IMR-90 (cell line): ENCODE data around the gene MFSD6. TPM values are rescaled to one million over a fixed set of nuclear protein-coding genes. Genes with fewer than 3 reads are reported as not detected.

ENCODE experiments used
- ATAC-seq: fragments of 200-7000 bp; cut with Tn5 transposase; 2 replicates; pipeline ENCODE4 v1.9.1; 2020; ENCODE audit warnings: low read depth, mild to moderate bottlenecking, moderate library complexity
- BruUV-seq: library from RNA; stranded (reverse); fragments of 400-500 nt; replicated peaks from 2 replicates; lab custom pipeline; 2021; lab: Mats Ljungman, UMichigan
- CTCF ChIA-PET: fragments of 300-600 bp; formaldehyde crosslinking; extraction: SDS; loops from one replicate; lab custom pipeline; 2021; ENCODE audit warnings: antibody characterized with exemption; lab: Yijun Ruan, JAX
- POLR2A ChIA-PET: fragments of 300-600 bp; sonication (Branson Sonifier 250); formaldehyde crosslinking; loops from one replicate; lab custom pipeline; 2022; ENCODE audit warnings: antibody characterized with exemption; ENCODE audit not compliant: unreplicated experiment; lab: Charles Lee
- DNase-seq: peaks from one replicate; pipeline ENCODE4 v3.0.0; 2013
- H2AFZ ChIP-seq: replicated peaks from 2 replicates; pipeline ENCODE3; 2013; ENCODE audit warnings: low read length, mild to moderate bottlenecking; ENCODE audit not compliant: poor library complexity
- H2AK5ac ChIP-seq: 2 replicates; pipeline ENCODE4 v1.6.1; 2013; ENCODE audit warnings: low read depth, low read length, inconsistent platforms
- H2AK9ac ChIP-seq: replicated peaks from 2 replicates; pipeline ENCODE3; 2013; ENCODE audit warnings: mild to moderate bottlenecking, low read depth, low read length, moderate library complexity; ENCODE audit not compliant: poor library complexity
- H2BK120ac ChIP-seq: 2 replicates; pipeline ENCODE4 v1.6.1; 2013; ENCODE audit warnings: low read depth, low read length, inconsistent platforms
- H2BK15ac ChIP-seq: 3 replicates; pipeline ENCODE4 v1.6.1; 2013; ENCODE audit warnings: low read depth, low read length, inconsistent platforms
- H2BK20ac ChIP-seq: 2 replicates; pipeline ENCODE4 v1.6.1; 2013; ENCODE audit warnings: low read depth, mild to moderate bottlenecking, inconsistent platforms, low read length, moderate library complexity
- H2BK5ac ChIP-seq: 2 replicates; pipeline ENCODE4 v1.6.1; 2013; ENCODE audit warnings: mild to moderate bottlenecking, low read depth, low read length, inconsistent platforms; ENCODE audit not compliant: poor library complexity, severe bottlenecking
- H3K14ac ChIP-seq: replicated peaks from 2 replicates; pipeline ENCODE4 v1.6.1; 2013; ENCODE audit warnings: low read depth, low read length, inconsistent platforms
- H3K18ac ChIP-seq: 2 replicates; pipeline ENCODE4 v1.6.1; 2013; ENCODE audit warnings: low read depth, low read length, control low read depth
- H3K23ac ChIP-seq: 2 replicates; pipeline ENCODE4 v1.6.1; 2013; ENCODE audit warnings: low read depth, low read length, inconsistent platforms
- H3K27ac ChIP-seq: 2 replicates; pipeline ENCODE4 v1.5.1; 2013; ENCODE audit warnings: mild to moderate bottlenecking, control low read depth, low read length; ENCODE audit not compliant: insufficient read depth
- H3K27me3 ChIP-seq: 2 replicates; pipeline ENCODE4 v1.6.1; 2013; ENCODE audit warnings: low read length; ENCODE audit not compliant: control insufficient read depth, insufficient read depth
- H3K36me3 ChIP-seq: 2 replicates; pipeline ENCODE4 v1.6.1; 2013; ENCODE audit warnings: low read length, mixed read lengths; ENCODE audit not compliant: control insufficient read depth, insufficient read depth
- H3K4ac ChIP-seq: 2 replicates; pipeline ENCODE4 v1.6.1; 2013; ENCODE audit warnings: low read depth, low read length, inconsistent platforms
- H3K4me1 ChIP-seq: 2 replicates; pipeline ENCODE4 v1.6.1; 2013; ENCODE audit warnings: low read length, mixed read lengths; ENCODE audit not compliant: control insufficient read depth, insufficient read depth
- H3K4me2 ChIP-seq: 2 replicates; pipeline ENCODE4 v1.6.1; 2013; ENCODE audit warnings: low read depth, mild to moderate bottlenecking, control low read depth, low read length, moderate library complexity
- H3K4me3 ChIP-seq: 2 replicates; pipeline ENCODE4 v1.5.1; 2013; ENCODE audit warnings: low read depth, mild to moderate bottlenecking, control low read depth, low read length, moderate library complexity; ENCODE audit not compliant: insufficient read depth
- H3K56ac ChIP-seq: 2 replicates; pipeline ENCODE4 v1.6.1; 2013; ENCODE audit warnings: low read length, inconsistent platforms; ENCODE audit not compliant: insufficient read depth; ENCODE audit errors: extremely low read depth
- H3K79me1 ChIP-seq, 2 experiments: 2 replicates each; pipeline ENCODE4 v1.6.1; 2013; ENCODE audit warnings: low read length in 2 of 2, inconsistent platforms in 1 of 2, low read depth in 1 of 2
- H3K9ac ChIP-seq: 2 replicates; pipeline ENCODE4 v1.6.1; 2013; ENCODE audit warnings: low read depth, low read length, control low read depth
- H3K9me1 ChIP-seq: 2 replicates; pipeline ENCODE4 v1.6.1; 2013; ENCODE audit warnings: low read length, inconsistent platforms; ENCODE audit not compliant: insufficient read depth
- H3K9me3 ChIP-seq: 2 replicates; pipeline ENCODE4 v1.6.1; 2013; ENCODE audit warnings: low read length; ENCODE audit not compliant: control insufficient read depth, insufficient read depth
- H4K20me1 ChIP-seq: 2 replicates; pipeline ENCODE4 v1.6.1; 2013; ENCODE audit warnings: low read length, inconsistent platforms; ENCODE audit not compliant: insufficient read depth
- H4K5ac ChIP-seq: 2 replicates; pipeline ENCODE4 v1.6.1; 2013; ENCODE audit warnings: mild to moderate bottlenecking, low read depth, low read length, control low read depth
- H4K8ac ChIP-seq, 2 experiments: 2 replicates each; pipeline ENCODE4 v1.6.1; 2013; ENCODE audit warnings: low read depth in 2 of 2, low read length in 2 of 2, control low read depth in 1 of 2, inconsistent platforms in 1 of 2
- H4K91ac ChIP-seq: 2 replicates; pipeline ENCODE4 v1.6.1; 2013; ENCODE audit warnings: low read depth, low read length, inconsistent platforms; ENCODE audit not compliant: insufficient read depth
- BHLHE40 ChIP-seq: fragments of 150-350 bp; IDR thresholded peaks from 2 replicates; pipeline ENCODE4 v1.6.1; 2016; ENCODE audit warnings: mild to moderate bottlenecking, low read depth, low read length
- CEBPB ChIP-seq: IDR thresholded peaks from 2 replicates; pipeline ENCODE4 v1.6.1; 2012; ENCODE audit warnings: low read depth, low read length, improper control_type of control experiment
- CHD1 ChIP-seq: IDR thresholded peaks from 2 replicates; pipeline ENCODE4 v1.6.1; 2012; ENCODE audit warnings: low read depth, low read length, improper control_type of control experiment
- MAFK ChIP-seq: IDR thresholded peaks from 2 replicates; pipeline ENCODE4 v1.6.1; 2012; ENCODE audit warnings: low read depth, low read length, improper control_type of control experiment
- MAZ ChIP-seq: IDR thresholded peaks from 2 replicates; pipeline ENCODE4 v1.6.1; 2012; ENCODE audit warnings: low read depth, mild to moderate bottlenecking, low read length, improper control_type of control experiment, moderate library complexity, borderline replicate concordance
- MXI1 ChIP-seq: IDR thresholded peaks from 2 replicates; pipeline ENCODE4 v1.6.1; 2012; ENCODE audit warnings: low read depth, mild to moderate bottlenecking, low read length, moderate library complexity, borderline replicate concordance
- NFE2L2 ChIP-seq: fragments of 150-350 bp; IDR thresholded peaks from 2 replicates; pipeline ENCODE4 v1.6.1; 2016; ENCODE audit warnings: low read depth, mild to moderate bottlenecking, low read length
- POLR2A ChIP-seq: IDR thresholded peaks from 2 replicates; pipeline ENCODE4 v1.6.1; 2012; ENCODE audit warnings: mild to moderate bottlenecking, low read depth, low read length
- RAD21 ChIP-seq: IDR thresholded peaks from 2 replicates; pipeline ENCODE4 v1.6.1; 2012; ENCODE audit warnings: low read length, improper control_type of control experiment
- SMC3 ChIP-seq: fragments of 150-350 bp; IDR thresholded peaks from 2 replicates; pipeline ENCODE4 v1.6.1; 2016; ENCODE audit warnings: low read depth, mild to moderate bottlenecking, antibody characterized with exemption, low read length, moderate library complexity
- WGBS, 2 experiments: methylation state at CpG; one replicate each; pipeline versions ENCODE4 v1.1.5 to v1.1.7; 2013; ENCODE audit warnings: missing lambda C conversion rate in 2 of 2; ENCODE audit not compliant: insufficient read length in 1 of 2; ENCODE audit errors: extremely low coverage in 2 of 2; 5-methylcytosine and 5-hydroxymethylcytosine counted together
- dilution Hi-C: fragments of 300-500 bp; cut with HindIII; formaldehyde crosslinking; loops from one replicate; pipeline ENCODE4 v1.14.3; 2018; ENCODE audit warnings: low sequenced_read_pairs; ENCODE audit not compliant: unreplicated experiment
- in situ Hi-C: fragments of 300-500 bp; cut with MboI; formaldehyde crosslinking; loops from 3 replicates; pipeline ENCODE4 v1.14.3; 2019; ENCODE audit warnings: low sequenced_read_pairs, inconsistent platforms, mixed read lengths
- intact Hi-C: fragments of 100-400 bp; cut with micrococcal nuclease; formaldehyde crosslinking; loops from 2 replicates; pipeline ENCODE4 v1.10.0; 2022
- polyA plus RNA-seq, 3 experiments: library from polyadenylated mRNA; depleted of rRNA; stranded (reverse); fragments of >200 nt; gene quantifications; 2 replicates each; pipeline ENCODE4 v1.2.3, GENCODE V29; 2012; ENCODE audit warnings: low replicate concordance in 1 of 3
- total RNA-seq: library from RNA; depleted of rRNA; stranded (reverse); fragments of >200 nt; gene quantifications from 2 replicates; pipeline ENCODE4 v1.2.3, GENCODE V29; 2012
- TF ChIP-seq, protein P1 (sequence below): conservative IDR thresholded peaks from 2 replicates; pipeline ENCODE4 v1.5.1; 2012; ENCODE audit warnings: mild to moderate bottlenecking, low read depth, low read length, improper control_type of control experiment
- TF ChIP-seq, protein P2 (sequence below): fragments of 150-350 bp; IDR thresholded peaks from 2 replicates; pipeline ENCODE4 v1.6.1; 2016; ENCODE audit warnings: low read depth, mild to moderate bottlenecking, low read length, moderate library complexity, borderline replicate concordance
- TF ChIP-seq, protein P3 (sequence below): fragments of 150-350 bp; IDR thresholded peaks from 2 replicates; pipeline ENCODE4 v1.6.1; 2017; ENCODE audit warnings: mild to moderate bottlenecking, antibody characterized with exemption, low read length, low read depth

Gene MFSD6
- total and polyA plus RNA-seq, 2 of the 4 experiments (the other 2 are of a cell fraction): 4.2 to 7.7 TPM

DNA sequence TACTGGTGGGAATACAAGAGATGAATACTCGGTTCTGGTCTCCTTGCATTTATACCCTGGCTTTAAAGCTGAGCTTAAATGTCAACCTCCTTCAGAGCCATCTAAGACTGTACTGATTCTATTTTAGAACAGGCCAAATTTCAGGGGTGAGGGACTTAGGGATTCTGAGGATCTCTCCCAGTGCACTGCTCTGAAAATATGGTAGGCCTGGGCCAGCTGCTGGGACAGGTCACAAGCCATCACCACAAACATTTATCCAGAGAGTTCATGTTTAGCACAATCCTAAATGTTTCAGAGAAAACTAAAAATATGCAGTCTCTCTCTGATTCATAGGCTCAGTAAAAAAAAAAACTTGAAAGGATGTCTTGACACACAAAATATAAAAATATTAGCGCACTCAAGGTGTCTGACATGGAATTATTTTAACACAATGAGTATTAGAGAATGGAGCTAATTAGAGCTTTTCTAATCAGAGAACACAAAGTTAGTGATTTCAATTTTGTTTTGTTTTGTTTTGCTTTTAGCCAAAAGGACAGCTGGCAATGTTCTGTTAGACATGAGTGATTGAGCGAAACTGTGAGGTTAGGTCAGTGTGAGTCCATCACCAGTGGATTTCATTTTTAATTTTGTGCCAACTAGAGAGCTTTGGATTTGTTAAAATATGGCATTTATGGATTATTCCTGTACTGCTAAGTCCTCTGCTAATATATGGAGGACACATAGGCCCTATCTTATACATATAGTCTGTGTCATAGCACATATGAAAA is 38.8 kb downstream of the MFSD6 start:
- dilution Hi-C loops: no loop called here
- no CpG with 5 or more reads among the region's 3 CpGs for WGBS, 2 experiments
- Histone ChIP-seq H4K91ac (no peak overlapping the region), H4K20me1 (no peaks in the 10 kb centered on the region), H3K4me3 (no peak overlapping the region), H3K14ac (no peak overlapping the region), H3K9me3 (no peaks in the 10 kb centered on the region), H3K27me3 (no peaks in the 10 kb centered on the region), H3K4me1 (peaks cover 6% of the 10 kb centered on the region), H3K4ac (no peak overlapping the region), H3K23ac (no peak overlapping the region), H2AK9ac (no peak overlapping the region), H2BK5ac (no peak overlapping the region), H4K8ac (no peak overlapping the region), H2AK5ac (no peak overlapping the region), H3K27ac (no peak overlapping the region), H3K56ac (no peak overlapping the region), H2BK120ac (no peak overlapping the region), H2BK15ac (no peak overlapping the region), H2AFZ (no peak overlapping the region), H3K9ac (no peak overlapping the region), H3K36me3 (no peaks in the 10 kb centered on the region), H3K4me2 (no peak overlapping the region; the same call in 1 of the 2 replicates), H2BK20ac (no peak overlapping the region), H3K18ac (0 out of 2 replicates have a peak overlapping the region, but pooled peaks have one; percentile 12), H4K5ac (no peak overlapping the region), H3K9me1 (no peaks in the 10 kb centered on the region), H3K79me1 (no peaks in the 10 kb centered on the region)
- POLR2A ChIA-PET: no interaction called here
- intact Hi-C loops: no loop called here
- CTCF ChIA-PET: interaction anchor here (0.6 to 0.7 kb wide), 2 partner anchors 16 to 533 kb away, joined by 3 read pairs; no protein-coding TSS in a partner anchor
- BruUV-seq: no TSS peak
- DNase-seq (peak; percentile 29), ATAC-seq (peak; percentile 69)
- TF ChIP-seq, protein P1, sequence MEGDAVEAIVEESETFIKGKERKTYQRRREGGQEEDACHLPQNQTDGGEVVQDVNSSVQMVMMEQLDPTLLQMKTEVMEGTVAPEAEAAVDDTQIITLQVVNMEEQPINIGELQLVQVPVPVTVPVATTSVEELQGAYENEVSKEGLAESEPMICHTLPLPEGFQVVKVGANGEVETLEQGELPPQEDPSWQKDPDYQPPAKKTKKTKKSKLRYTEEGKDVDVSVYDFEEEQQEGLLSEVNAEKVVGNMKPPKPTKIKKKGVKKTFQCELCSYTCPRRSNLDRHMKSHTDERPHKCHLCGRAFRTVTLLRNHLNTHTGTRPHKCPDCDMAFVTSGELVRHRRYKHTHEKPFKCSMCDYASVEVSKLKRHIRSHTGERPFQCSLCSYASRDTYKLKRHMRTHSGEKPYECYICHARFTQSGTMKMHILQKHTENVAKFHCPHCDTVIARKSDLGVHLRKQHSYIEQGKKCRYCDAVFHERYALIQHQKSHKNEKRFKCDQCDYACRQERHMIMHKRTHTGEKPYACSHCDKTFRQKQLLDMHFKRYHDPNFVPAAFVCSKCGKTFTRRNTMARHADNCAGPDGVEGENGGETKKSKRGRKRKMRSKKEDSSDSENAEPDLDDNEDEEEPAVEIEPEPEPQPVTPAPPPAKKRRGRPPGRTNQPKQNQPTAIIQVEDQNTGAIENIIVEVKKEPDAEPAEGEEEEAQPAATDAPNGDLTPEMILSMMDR: no peak
- no peak for TF ChIP-seq RAD21
- TF ChIP-seq, protein P2, sequence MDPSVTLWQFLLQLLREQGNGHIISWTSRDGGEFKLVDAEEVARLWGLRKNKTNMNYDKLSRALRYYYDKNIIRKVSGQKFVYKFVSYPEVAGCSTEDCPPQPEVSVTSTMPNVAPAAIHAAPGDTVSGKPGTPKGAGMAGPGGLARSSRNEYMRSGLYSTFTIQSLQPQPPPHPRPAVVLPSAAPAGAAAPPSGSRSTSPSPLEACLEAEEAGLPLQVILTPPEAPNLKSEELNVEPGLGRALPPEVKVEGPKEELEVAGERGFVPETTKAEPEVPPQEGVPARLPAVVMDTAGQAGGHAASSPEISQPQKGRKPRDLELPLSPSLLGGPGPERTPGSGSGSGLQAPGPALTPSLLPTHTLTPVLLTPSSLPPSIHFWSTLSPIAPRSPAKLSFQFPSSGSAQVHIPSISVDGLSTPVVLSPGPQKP: no peak
- no peak for TF ChIP-seq CHD1
- TF ChIP-seq, protein P3, sequence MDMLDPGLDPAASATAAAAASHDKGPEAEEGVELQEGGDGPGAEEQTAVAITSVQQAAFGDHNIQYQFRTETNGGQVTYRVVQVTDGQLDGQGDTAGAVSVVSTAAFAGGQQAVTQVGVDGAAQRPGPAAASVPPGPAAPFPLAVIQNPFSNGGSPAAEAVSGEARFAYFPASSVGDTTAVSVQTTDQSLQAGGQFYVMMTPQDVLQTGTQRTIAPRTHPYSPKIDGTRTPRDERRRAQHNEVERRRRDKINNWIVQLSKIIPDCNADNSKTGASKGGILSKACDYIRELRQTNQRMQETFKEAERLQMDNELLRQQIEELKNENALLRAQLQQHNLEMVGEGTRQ: no peak
- no peak for TF ChIP-seq NFE2L2
- no peak for TF ChIP-seq MXI1
- TF ChIP-seq POLR2A: no peak
- TF ChIP-seq CEBPB: no peak
- no peak for TF ChIP-seq BHLHE40
- no peak for TF ChIP-seq MAZ
- TF ChIP-seq MAFK: no peak
- no peak for TF ChIP-seq SMC3
- in situ Hi-C loops: no loop called here
